HS-5 (cell line): ENCODE measurements around the gene PLEKHB1.

Experiments used
- DNase-seq: peaks from one replicate; pipeline ENCODE4 v3.0.0-alpha.2; 2012; ENCODE audit warnings: low read depth

PLEKHB1 gene

GRCh38 chr11:73680687-73681086 lies 34.3 kb downstream of the PLEKHB1 start:
- DNase-seq, result no peak

DNA sequence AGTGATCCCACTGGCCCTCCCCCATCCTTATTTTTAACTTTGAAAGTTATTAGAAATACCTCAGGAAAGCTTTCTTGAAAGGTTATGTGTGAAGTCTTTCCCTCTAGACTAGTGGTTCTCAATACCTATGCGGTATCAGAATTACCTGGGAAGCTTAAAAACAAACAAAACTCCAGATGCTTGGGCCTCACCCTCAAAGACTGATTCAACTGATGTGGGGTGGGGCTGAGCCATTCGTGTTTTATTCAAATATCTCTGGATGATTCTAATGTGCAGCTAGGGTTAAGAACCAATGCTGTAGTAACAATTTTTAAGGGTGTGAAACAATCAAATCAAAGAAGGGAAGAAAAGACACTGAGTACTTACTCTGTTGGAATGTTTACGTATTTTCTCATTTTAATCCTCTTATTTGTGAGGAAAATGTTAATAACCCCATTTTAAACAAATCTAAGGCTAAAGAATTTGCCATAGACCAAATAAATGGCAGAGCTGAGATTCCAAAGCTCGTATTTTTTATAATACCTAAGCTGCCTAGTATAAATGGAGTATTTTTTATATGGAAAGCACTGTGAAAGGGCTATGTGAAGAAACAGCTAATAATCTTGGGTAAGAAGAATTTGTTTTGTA lies 47.6 kb downstream of the PLEKHB1 start:
- no peak for DNase-seq

DNA sequence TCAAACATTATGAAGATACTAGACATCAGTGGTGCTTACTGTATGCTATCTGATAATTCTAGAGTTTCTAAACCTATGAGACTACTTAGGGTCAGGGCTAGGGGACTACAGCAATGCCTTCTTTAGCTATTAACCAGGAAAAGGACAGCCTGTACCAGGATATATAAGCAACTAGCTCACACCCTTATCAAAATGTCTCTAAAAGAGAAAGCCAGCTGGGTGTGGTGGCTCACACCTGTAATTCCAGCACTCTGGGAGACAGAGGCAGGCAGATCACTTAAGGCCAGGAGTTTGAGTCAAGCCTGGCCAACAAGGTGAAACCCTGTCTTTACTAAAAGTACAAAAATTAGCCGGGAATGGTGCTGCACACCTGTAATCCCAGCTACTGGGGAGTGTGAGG lies 58.7 kb downstream of the PLEKHB1 start:
- no peak for DNase-seq

DNA sequence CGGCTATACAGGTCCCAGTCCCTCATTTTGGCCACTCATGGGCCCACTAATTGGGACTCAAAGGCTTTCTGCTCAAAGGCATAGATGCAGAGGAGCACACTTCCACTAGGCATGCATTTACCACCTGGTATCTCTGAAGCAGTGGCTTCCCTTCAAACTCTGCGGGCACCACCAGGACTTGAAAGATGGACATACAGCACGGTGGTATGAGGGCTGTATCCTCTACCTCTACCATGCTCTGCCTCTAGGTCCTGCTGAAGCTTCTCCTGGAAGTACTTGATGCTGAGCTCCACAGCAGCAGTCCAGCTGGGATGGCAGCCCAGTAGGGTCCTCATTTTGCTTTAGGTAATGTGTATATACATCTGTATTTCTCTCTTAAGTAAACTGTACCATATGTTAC lies 64.6 kb downstream of the PLEKHB1 start:
- DNase-seq, result no peak
